K562 (cell line): Measurements from ENCODE around the gene KRT222. TPM values are rescaled to one million over a fixed set of nuclear protein-coding genes. Genes with fewer than 3 reads are reported as not detected.

Experiments
- AFF4 ChIP-seq: sonication (generic); formaldehyde crosslinking; IDR thresholded peaks from 2 replicates; pipeline ENCODE4 v1.8.0; 2023; ENCODE audit warnings: mild to moderate bottlenecking, missing genetic modification reagents
- ELF1 ChIP-seq: fragments of 200-800 bp; sonication (Bioruptor generic); IDR thresholded peaks from 2 replicates; pipeline ENCODE4 v1.6.1; 2016; ENCODE audit warnings: missing genetic modification characterization, missing compliant biosample characterization
- GTF2A2 ChIP-seq: IDR thresholded peaks from 2 replicates; pipeline ENCODE4 v1.6.1; 2016; ENCODE audit warnings: mild to moderate bottlenecking, missing genetic modification characterization, missing compliant biosample characterization
- HDAC6 ChIP-seq: IDR thresholded peaks from 2 replicates; pipeline ENCODE4 v1.6.1; 2012; ENCODE audit warnings: low read depth, mild to moderate bottlenecking, control low read depth, inconsistent platforms, low read length, moderate library complexity
- LARP7 ChIP-seq: fragments of 450-650 bp; IDR thresholded peaks from 2 replicates; pipeline ENCODE4 v1.6.1; 2016
- OTX1 ChIP-seq: fragments of 450-650 bp; formaldehyde crosslinking; IDR thresholded peaks from 2 replicates; pipeline ENCODE4 v1.4.0; 2022; ENCODE audit warnings: mild to moderate bottlenecking
- PHF20 ChIP-seq: fragments of 450-650 bp; IDR thresholded peaks from 2 replicates; pipeline ENCODE4 v1.6.1; 2018; ENCODE audit not compliant: partially characterized antibody
- POLR2H ChIP-seq: IDR thresholded peaks from 2 replicates; pipeline ENCODE4 v1.6.1; 2016; ENCODE audit warnings: missing genetic modification characterization, low read depth, mild to moderate bottlenecking, control low read depth, missing compliant biosample characterization, moderate library complexity
- SP1 ChIP-seq: sonication (generic); formaldehyde crosslinking; IDR thresholded peaks from 2 replicates; pipeline ENCODE4 v1.8.1; 2022; ENCODE audit warnings: mild to moderate bottlenecking, missing genetic modification reagents
- SP2 ChIP-seq: IDR thresholded peaks from 2 replicates; pipeline ENCODE4 v1.6.1; 2011; ENCODE audit warnings: mild to moderate bottlenecking, low read depth, low read length, moderate library complexity; ENCODE audit not compliant: poor library complexity, severe bottlenecking; ENCODE audit errors: extremely low read depth
- TAF7 ChIP-seq: fragments of 450-650 bp; IDR thresholded peaks from 2 replicates; pipeline ENCODE4 v1.6.1; 2016; ENCODE audit warnings: missing genetic modification characterization, missing compliant biosample characterization
- TCF3 ChIP-seq: sonication (generic); formaldehyde crosslinking; IDR thresholded peaks from 2 replicates; pipeline ENCODE4 v1.4.0; 2020; ENCODE audit warnings: mild to moderate bottlenecking, missing genetic modification reagents
- TOE1 ChIP-seq, 2 experiments: fragments of 450-650 bp in 1 of 2; sonication (generic) in 1 of 2; formaldehyde crosslinking in 1 of 2; IDR thresholded peaks; 2 replicates each; pipeline versions ENCODE4 v1.7.1 to v1.8.0; 2016 to 2022; ENCODE audit warnings: borderline replicate concordance in 2 of 2, mild to moderate bottlenecking in 2 of 2, antibody characterized with exemption in 1 of 2, inconsistent platforms in 1 of 2, low read depth in 1 of 2, missing genetic modification reagents in 1 of 2, moderate library complexity in 1 of 2
- ZNF717 ChIP-seq: fragments of 250-450 bp; sonication (Bioruptor Pico); IDR thresholded peaks from 2 replicates; pipeline ENCODE4 v1.5.0; 2021
- polyA plus RNA-seq, 8 experiments: library from polyadenylated mRNA; depleted of rRNA in 4 of 8; stranded (reverse) in 5 of 8; unstranded in 3 of 8; fragments of >200 nt; fragmentation: Nextera tagmentation in 2 of 8; fragmentation: Illumina TruSeq in 1 of 8; extraction: Ambion mirVana in 2 of 8; extraction: Trizol in 1 of 8; gene quantifications; 2 replicates each; pipeline versions ENCODE4 v1.2.1 to v1.2.3, GENCODE V29; 2011 to 2014; ENCODE audit warnings: inconsistent platforms in 1 of 8, missing spikeins in 1 of 8
- total RNA-seq, 7 experiments: library from RNA; depleted of rRNA in 6 of 7; stranded (reverse); fragments of >200 nt in 6 of 7; fragmentation: Illumina TruSeq in 2 of 7; extraction: Trizol in 2 of 7; gene quantifications; 2 replicates each; pipeline versions ENCODE4 v1.2.1 to v1.2.3, GENCODE V29; 2011 to 2021; ENCODE audit warnings: low replicate concordance in 1 of 7
- TF ChIP-seq, protein P1 (sequence below), 2 experiments: IDR thresholded peaks; 2 replicates each; pipeline ENCODE4 v1.6.1; 2011; ENCODE audit warnings: borderline replicate concordance in 1 of 2, control low read depth in 1 of 2, low read depth in 1 of 2, low read length in 1 of 2, mild to moderate bottlenecking in 1 of 2, mixed read lengths in 1 of 2, moderate library complexity in 1 of 2; ENCODE audit not compliant: insufficient read depth in 1 of 2, insufficient read length in 1 of 2, poor library complexity in 1 of 2, severe bottlenecking in 1 of 2; ENCODE audit errors: extremely low read depth in 1 of 2
- TF ChIP-seq, protein P2 (sequence below): sonication (generic); formaldehyde crosslinking; IDR thresholded peaks from 2 replicates; pipeline ENCODE4 v1.8.1; 2023; ENCODE audit warnings: mild to moderate bottlenecking, missing genetic modification reagents
- TF ChIP-seq, protein P3 (sequence below): fragments of 250-450 bp; sonication (Bioruptor Pico); IDR thresholded peaks from 2 replicates; pipeline ENCODE4 v1.4.0; 2020; ENCODE audit warnings: mild to moderate bottlenecking

The KRT222 gene
- total and polyA plus RNA-seq, 9 of the 15 experiments (the other 6 are each of a cell fraction or from before 2014, with no cell fraction given), result 0.03 to 0.11 (median 0.05) TPM; not detected in 5

DNA sequence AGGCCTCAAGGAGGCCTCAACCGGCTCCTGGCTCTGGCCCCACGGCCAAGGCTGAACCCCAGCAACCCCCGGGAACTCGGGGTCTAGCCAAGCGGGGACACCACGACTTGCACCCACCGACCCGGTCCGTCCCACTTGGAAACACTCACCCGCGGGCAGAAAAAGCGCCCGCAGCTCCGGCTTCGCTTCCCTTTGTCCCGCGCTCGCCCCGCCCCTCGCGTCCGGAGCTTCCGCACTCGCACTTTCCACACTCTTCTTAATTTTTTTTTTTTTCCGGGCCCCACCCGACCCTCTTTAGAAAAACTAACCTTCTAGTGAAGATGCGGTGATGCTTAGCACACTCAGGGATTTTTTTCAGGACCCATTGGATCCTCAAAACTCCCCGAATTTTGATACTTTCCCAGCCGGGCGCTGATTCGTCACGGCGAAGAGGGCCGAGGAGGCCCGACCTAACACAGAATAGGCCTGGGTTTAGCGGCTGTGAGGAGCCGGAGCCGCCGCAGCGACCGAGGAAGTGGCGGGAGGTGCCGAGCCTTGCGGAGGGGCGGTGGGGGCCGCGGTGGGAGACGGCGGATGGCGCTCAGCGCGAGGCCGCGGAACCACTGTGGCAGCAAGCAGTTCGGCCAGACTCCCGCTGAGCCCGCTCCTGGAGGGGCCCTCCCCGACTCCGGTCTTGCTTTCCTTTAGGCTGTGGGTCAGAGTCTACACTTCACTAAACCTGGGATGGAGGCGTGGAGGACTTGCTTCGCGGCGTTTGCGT, 17.2 kb downstream of the KRT222 start, which contains the start of gene SMARCE1 (continued):
- TF ChIP-seq, protein P1, sequence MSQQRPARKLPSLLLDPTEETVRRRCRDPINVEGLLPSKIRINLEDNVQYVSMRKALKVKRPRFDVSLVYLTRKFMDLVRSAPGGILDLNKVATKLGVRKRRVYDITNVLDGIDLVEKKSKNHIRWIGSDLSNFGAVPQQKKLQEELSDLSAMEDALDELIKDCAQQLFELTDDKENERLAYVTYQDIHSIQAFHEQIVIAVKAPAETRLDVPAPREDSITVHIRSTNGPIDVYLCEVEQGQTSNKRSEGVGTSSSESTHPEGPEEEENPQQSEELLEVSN (IDR thresholded peaks at IDR 0.05; ENCODE audit: borderline replicate concordance in 1 of 2, extremely low read depth in 1 of 2, insufficient read depth in 1 of 2, insufficient read length in 1 of 2, low read depth in 1 of 2, low read length in 1 of 2, poor library complexity in 1 of 2, severe bottlenecking in 1 of 2), result peak in 1 of 2 experiments; percentile 45
- TF ChIP-seq HDAC6 (no peak), ZNF717 (CRISPR knock-in tag) (no peak), LARP7 (0 out of 2 replicates have a peak, but pooled peaks have one; percentile 71), OTX1 (CRISPR knock-in tag) (no peak), TAF7 (tag) (peak; percentile 25), ELF1 (tag) (peak; percentile 80), AFF4 (CRISPR knock-in tag) (peak; percentile 38; the same call in 1 of the 2 replicates), TOE1 (IDR thresholded peaks at IDR 0.05; ENCODE audit: borderline replicate concordance) (peak; percentile 25; the same call in 1 of the 2 replicates), TOE1 (CRISPR knock-in tag; IDR thresholded peaks at IDR 0.05; ENCODE audit: borderline replicate concordance, low read depth) (no peak), PHF20 (peak; percentile 87), GTF2A2 (tag) (peak; percentile 81), SP2 (no peak), TCF3 (0 out of 2 replicates have a peak, but pooled peaks have one; percentile 8), SP1 (CRISPR knock-in tag) (peak; percentile 19; the same call in 1 of the 2 replicates), POLR2H (tag) (peak; percentile 69)
- TF ChIP-seq, protein P2, sequence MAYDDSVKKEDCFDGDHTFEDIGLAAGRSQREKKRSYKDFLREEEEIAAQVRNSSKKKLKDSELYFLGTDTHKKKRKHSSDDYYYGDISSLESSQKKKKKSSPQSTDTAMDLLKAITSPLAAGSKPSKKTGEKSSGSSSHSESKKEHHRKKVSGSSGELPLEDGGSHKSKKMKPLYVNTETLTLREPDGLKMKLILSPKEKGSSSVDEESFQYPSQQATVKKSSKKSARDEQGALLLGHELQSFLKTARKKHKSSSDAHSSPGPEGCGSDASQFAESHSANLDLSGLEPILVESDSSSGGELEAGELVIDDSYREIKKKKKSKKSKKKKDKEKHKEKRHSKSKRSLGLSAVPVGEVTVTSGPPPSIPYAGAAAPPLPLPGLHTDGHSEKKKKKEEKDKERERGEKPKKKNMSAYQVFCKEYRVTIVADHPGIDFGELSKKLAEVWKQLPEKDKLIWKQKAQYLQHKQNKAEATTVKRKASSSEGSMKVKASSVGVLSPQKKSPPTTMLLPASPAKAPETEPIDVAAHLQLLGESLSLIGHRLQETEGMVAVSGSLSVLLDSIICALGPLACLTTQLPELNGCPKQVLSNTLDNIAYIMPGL, result peak; percentile 59
- TF ChIP-seq, protein P3, sequence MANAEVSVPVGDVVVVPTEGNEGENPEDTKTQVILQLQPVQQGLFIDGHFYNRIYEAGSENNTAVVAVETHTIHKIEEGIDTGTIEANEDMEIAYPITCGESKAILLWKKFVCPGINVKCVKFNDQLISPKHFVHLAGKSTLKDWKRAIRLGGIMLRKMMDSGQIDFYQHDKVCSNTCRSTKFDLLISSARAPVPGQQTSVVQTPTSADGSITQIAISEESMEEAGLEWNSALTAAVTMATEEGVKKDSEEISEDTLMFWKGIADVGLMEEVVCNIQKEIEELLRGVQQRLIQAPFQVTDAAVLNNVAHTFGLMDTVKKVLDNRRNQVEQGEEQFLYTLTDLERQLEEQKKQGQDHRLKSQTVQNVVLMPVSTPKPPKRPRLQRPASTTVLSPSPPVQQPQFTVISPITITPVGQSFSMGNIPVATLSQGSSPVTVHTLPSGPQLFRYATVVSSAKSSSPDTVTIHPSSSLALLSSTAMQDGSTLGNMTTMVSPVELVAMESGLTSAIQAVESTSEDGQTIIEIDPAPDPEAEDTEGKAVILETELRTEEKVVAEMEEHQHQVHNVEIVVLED (CRISPR knock-in tag), result peak; percentile 48; the same call in 1 of the 2 replicates
